Neural progenitor cell (in vitro differentiated cells): ENCODE results near the gene DDX24. TPM values are rescaled to one million over a fixed set of nuclear protein-coding genes. Genes with fewer than 3 reads are reported as not detected.

Experiments used
- DNase-seq: peaks from one replicate; pipeline ENCODE4 v3.0.0-alpha.2; 2016; ENCODE audit warnings: low spot score
- H2AFZ ChIP-seq: fragments of 200-600 bp; sonication (generic); replicated peaks from 2 replicates; pipeline ENCODE4 v1.6.1; 2016; ENCODE audit warnings: antibody characterized with exemption
- H3F3A ChIP-seq: fragments of 200-600 bp; sonication (generic); 2 replicates; pipeline ENCODE4 v1.6.1; 2016; ENCODE audit warnings: antibody characterized with exemption, low read depth
- H3K27ac ChIP-seq: fragments of 200-600 bp; sonication (generic); 2 replicates; pipeline ENCODE4 v1.5.1; 2016; ENCODE audit warnings: mild to moderate bottlenecking
- H3K27me3 ChIP-seq: fragments of 200-600 bp; sonication (generic); 2 replicates; pipeline ENCODE4 v1.6.1; 2016; ENCODE audit warnings: mild to moderate bottlenecking, moderate library complexity
- H3K36me3 ChIP-seq: fragments of 200-600 bp; sonication (generic); 2 replicates; pipeline ENCODE4 v1.5.1; 2016
- H3K4me1 ChIP-seq: fragments of 200-600 bp; sonication (generic); 2 replicates; pipeline ENCODE4 v1.6.1; 2016; ENCODE audit warnings: mixed run types
- H3K4me2 ChIP-seq: fragments of 200-600 bp; sonication (generic); 2 replicates; pipeline ENCODE4 v1.6.1; 2016
- H3K4me3 ChIP-seq: fragments of 200-600 bp; sonication (generic); 2 replicates; pipeline ENCODE4 v1.5.1; 2016
- H3K79me2 ChIP-seq: fragments of 200-600 bp; sonication (generic); 2 replicates; pipeline ENCODE4 v1.6.1; 2016; ENCODE audit warnings: low read depth
- H3K9ac ChIP-seq: fragments of 200-600 bp; sonication (generic); 2 replicates; pipeline ENCODE4 v1.6.1; 2016
- H3K9me3 ChIP-seq: fragments of 200-600 bp; sonication (generic); 2 replicates; pipeline ENCODE4 v1.5.1; 2016; ENCODE audit warnings: low read depth
- H4K20me1 ChIP-seq: fragments of 200-600 bp; sonication (generic); 2 replicates; pipeline ENCODE4 v1.6.1; 2016; ENCODE audit warnings: low read depth
- H3K27ac Mint-ChIP-seq: 3 replicates; pipeline ENCODE4 v1.8.0; 2021; ENCODE audit warnings: mixed read lengths
- H3K27me3 Mint-ChIP-seq: 2 replicates; pipeline ENCODE4 v1.8.0; 2022; ENCODE audit warnings: low read depth, mild to moderate bottlenecking, inconsistent platforms, moderate library complexity, mixed read lengths; ENCODE audit not compliant: insufficient read depth
- H3K36me3 Mint-ChIP-seq: 3 replicates; pipeline ENCODE4 v1.8.0; 2021; ENCODE audit warnings: mixed read lengths
- H3K4me1 Mint-ChIP-seq: 3 replicates; pipeline ENCODE4 v1.8.0; 2021; ENCODE audit warnings: mixed read lengths
- H3K4me3 Mint-ChIP-seq: 3 replicates; pipeline ENCODE4 v1.8.0; 2021; ENCODE audit warnings: mild to moderate bottlenecking, moderate library complexity, mixed read lengths
- H3K9me3 Mint-ChIP-seq: 3 replicates; pipeline ENCODE4 v1.8.0; 2020; ENCODE audit warnings: mixed read lengths
- EZH2 ChIP-seq: fragments of 200-600 bp; sonication (generic); IDR thresholded peaks from 2 replicates; pipeline ENCODE4 v1.6.1; 2017; ENCODE audit warnings: antibody characterized with exemption, mild to moderate bottlenecking, moderate library complexity
- EZH2phosphoT487 ChIP-seq: fragments of 200-600 bp; sonication (generic); IDR thresholded peaks from 2 replicates; pipeline ENCODE4 v1.6.1; 2017; ENCODE audit warnings: antibody characterized with exemption
- total RNA-seq: library from RNA; depleted of rRNA; stranded (reverse); fragments of >200 nt; gene quantifications from 2 replicates; pipeline ENCODE4 v1.2.3, GENCODE V29; 2015; ENCODE audit warnings: low replicate concordance
- TF ChIP-seq, protein P1 (sequence below): fragments of 200-600 bp; sonication (generic); IDR thresholded peaks from 2 replicates; pipeline ENCODE4 v1.5.1; 2017; ENCODE audit warnings: antibody characterized with exemption, mild to moderate bottlenecking

The DDX24 gene
- total RNA-seq, 1 donor from 2014 or later: 153 TPM

DNA sequence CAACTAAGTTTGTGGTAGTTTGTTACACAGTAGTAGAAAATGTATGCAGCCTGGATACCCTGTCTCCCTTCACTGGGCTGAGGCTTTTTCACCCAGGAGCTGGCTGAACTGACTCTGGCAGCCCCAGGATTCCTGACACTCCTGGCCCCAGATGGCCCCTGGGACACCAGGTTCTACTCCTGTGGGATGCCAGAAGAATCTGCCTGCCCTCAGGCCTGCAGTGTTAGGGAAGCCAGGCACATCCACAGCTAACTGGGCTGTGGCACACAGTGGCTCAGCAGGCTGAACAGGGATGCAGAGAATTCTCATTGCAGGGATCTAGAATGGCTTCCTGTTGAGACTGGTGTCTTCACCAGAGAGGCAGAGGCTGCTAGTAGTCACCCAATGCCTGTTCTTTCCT is 38.1 kb upstream of the DDX24 start:
- H3K27me3 ChIP-seq: no peaks in the 10 kb centered on the region
- Mint-ChIP-seq H3K27me3 (peaks cover 12% of the 10 kb centered on the region), H3K27ac (no peak overlapping the region), H3K36me3 (no peaks in the 10 kb centered on the region), H3K4me3 (no peak overlapping the region), H3K4me1 (peaks cover 15% of the 10 kb centered on the region), H3K9me3 (peaks cover 6% of the 10 kb centered on the region)
- H3K4me2 ChIP-seq: no peak overlapping the region
- H3K79me2 ChIP-seq: no peaks in the 10 kb centered on the region
- no peak overlapping the region for H3K9ac ChIP-seq
- TF ChIP-seq EZH2 (no peak), EZH2phosphoT487 (no peak)
- TF ChIP-seq, protein P1, sequence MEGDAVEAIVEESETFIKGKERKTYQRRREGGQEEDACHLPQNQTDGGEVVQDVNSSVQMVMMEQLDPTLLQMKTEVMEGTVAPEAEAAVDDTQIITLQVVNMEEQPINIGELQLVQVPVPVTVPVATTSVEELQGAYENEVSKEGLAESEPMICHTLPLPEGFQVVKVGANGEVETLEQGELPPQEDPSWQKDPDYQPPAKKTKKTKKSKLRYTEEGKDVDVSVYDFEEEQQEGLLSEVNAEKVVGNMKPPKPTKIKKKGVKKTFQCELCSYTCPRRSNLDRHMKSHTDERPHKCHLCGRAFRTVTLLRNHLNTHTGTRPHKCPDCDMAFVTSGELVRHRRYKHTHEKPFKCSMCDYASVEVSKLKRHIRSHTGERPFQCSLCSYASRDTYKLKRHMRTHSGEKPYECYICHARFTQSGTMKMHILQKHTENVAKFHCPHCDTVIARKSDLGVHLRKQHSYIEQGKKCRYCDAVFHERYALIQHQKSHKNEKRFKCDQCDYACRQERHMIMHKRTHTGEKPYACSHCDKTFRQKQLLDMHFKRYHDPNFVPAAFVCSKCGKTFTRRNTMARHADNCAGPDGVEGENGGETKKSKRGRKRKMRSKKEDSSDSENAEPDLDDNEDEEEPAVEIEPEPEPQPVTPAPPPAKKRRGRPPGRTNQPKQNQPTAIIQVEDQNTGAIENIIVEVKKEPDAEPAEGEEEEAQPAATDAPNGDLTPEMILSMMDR: no peak
- H3K4me1 ChIP-seq: no peaks in the 10 kb centered on the region
- no peak overlapping the region for H3K27ac ChIP-seq
- H3F3A ChIP-seq: no peaks in the 10 kb centered on the region
- H2AFZ ChIP-seq: no peak overlapping the region
- no peaks in the 10 kb centered on the region for H3K36me3 ChIP-seq
- H4K20me1 ChIP-seq: no peaks in the 10 kb centered on the region
- H3K9me3 ChIP-seq: no peaks in the 10 kb centered on the region
- DNase-seq: no peak
- no peak overlapping the region for H3K4me3 ChIP-seq

DNA sequence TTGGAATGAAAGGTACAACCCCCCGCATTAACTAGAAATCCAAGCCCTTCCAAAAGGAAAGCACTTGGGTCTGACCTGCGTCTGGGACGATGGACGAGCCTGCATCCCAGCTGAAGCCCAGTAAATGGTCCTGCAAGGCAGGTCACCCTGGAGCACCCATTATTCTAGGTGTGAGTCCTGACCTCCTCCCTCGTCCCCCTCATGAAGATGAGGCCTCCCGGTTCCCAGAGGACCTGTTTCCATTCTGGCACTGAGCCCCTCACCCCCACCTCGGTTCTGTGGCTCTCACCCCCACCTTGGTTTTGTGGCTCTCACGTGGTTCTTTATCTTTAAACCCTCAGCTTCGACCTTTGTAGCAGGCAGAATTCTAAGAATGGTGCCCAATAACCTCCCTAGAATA is 36.9 kb upstream of the DDX24 start:
- H3K27me3 Mint-ChIP-seq: peaks cover 12% of the 10 kb centered on the region
- H2AFZ ChIP-seq: no peak overlapping the region
- no peaks in the 10 kb centered on the region for H3K36me3 Mint-ChIP-seq

DNA sequence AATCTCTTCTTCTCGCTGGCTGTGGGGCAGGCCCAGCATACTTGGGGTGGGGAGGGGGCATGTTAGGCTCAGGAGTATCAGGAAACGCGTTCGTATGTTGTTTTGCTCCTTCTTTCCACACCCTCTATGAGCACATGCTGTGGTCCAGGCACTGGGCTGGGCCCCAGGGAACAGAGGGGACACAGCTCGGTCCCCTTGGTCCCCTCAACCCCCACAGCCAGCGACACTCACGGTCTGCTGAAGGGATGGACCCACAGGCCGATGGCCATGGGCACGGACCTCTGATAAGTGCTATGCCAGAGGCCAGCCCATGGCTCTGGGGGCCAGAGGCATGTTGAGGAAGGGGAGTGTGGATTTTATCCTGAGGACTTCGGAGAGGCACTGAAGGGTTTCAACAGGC is 35.7 kb upstream of the DDX24 start:
- Mint-ChIP-seq H3K4me1 (peaks cover 18% of the 10 kb centered on the region), H3K27me3 (peaks cover 11% of the 10 kb centered on the region), H3K27ac (no peak overlapping the region)

More for the DNA sequence above, 36.9 kb upstream of the DDX24 start:
- H3K27ac Mint-ChIP-seq: no peak overlapping the region
- Histone ChIP-seq H3K4me3 (no peak overlapping the region), H3K36me3 (no peaks in the 10 kb centered on the region), H3K4me2 (no peak overlapping the region), H3F3A (no peaks in the 10 kb centered on the region), H3K27ac (no peak overlapping the region), H3K9ac (no peak overlapping the region), H4K20me1 (no peaks in the 10 kb centered on the region), H3K27me3 (no peaks in the 10 kb centered on the region), H3K79me2 (no peaks in the 10 kb centered on the region), H3K4me1 (no peaks in the 10 kb centered on the region), H3K9me3 (no peaks in the 10 kb centered on the region)
- no peak for TF ChIP-seq EZH2phosphoT487
- TF ChIP-seq EZH2: no peak
- TF ChIP-seq, protein P1: no peak
- peaks cover 6% of the 10 kb centered on the region for H3K9me3 Mint-ChIP-seq
- H3K4me3 Mint-ChIP-seq: no peak overlapping the region
- DNase-seq: no peak
- H3K4me1 Mint-ChIP-seq: peaks cover 16% of the 10 kb centered on the region

More for the DNA sequence above, 35.7 kb upstream of the DDX24 start:
- H3K27ac ChIP-seq: no peak overlapping the region
- Mint-ChIP-seq H3K9me3 (peaks cover 6% of the 10 kb centered on the region), H3K36me3 (no peaks in the 10 kb centered on the region), H3K4me3 (no peak overlapping the region)
- H3F3A ChIP-seq: no peaks in the 10 kb centered on the region
- no peak overlapping the region for H2AFZ ChIP-seq
- H3K4me2 ChIP-seq: no peak overlapping the region
- no peaks in the 10 kb centered on the region for H3K79me2 ChIP-seq
- no peak for DNase-seq
- H3K4me1 ChIP-seq: no peaks in the 10 kb centered on the region
- no peaks in the 10 kb centered on the region for H3K36me3 ChIP-seq
- no peaks in the 10 kb centered on the region for H3K27me3 ChIP-seq
- no peak overlapping the region for H3K9ac ChIP-seq
- H3K4me3 ChIP-seq: no peak overlapping the region
- no peaks in the 10 kb centered on the region for H4K20me1 ChIP-seq
- TF ChIP-seq EZH2phosphoT487: no peak
- TF ChIP-seq, protein P1: no peak
- no peak for TF ChIP-seq EZH2
- H3K9me3 ChIP-seq: no peaks in the 10 kb centered on the region
